Measurements from ENCODE around the gene CDKAL1. TPM values are rescaled to one million over a fixed set of nuclear protein-coding genes. Genes with fewer than 3 reads are reported as not detected.

The CDKAL1 gene
- total and polyA plus RNA-seq, 2 experiments from 2014 or later, result 14.4 to 19.5 TPM

DNA sequence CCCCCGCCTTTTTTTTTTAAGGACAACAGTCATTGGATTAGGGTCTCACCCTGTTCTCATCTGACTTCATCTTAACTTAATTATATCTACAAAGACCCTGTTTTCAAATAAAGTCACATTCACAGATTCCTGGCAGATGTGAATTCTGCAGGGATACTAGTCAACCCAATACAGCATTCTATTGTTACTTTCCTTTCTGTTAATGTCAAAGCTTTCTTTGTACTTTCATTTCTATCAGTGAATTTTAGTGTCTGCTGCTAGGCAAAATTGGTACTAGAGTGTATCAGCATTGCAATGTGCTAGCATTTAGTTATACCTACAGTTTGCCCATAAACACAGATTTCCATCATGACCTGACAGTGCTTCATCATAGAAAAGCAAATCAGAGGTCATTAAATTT is 281.9 kb downstream of the CDKAL1 start:
- Histone ChIP-seq H4K20me1 (ENCODE audit: insufficient read depth, poor library complexity, severe bottlenecking) (no peaks in the 10 kb centered on the region), H2AFZ (no peak overlapping the region), H3K79me2 (no peaks in the 10 kb centered on the region), H3K4me3 (no peak overlapping the region), H3K27me3 (no peaks in the 10 kb centered on the region), H3K9me2 (replicated peaks; ENCODE audit: insufficient read depth) (no peaks in the 10 kb centered on the region), H3K27ac (no peak overlapping the region), H3K4me2 (no peak overlapping the region), H3K9me3 (ENCODE audit: low read depth) (no peaks in the 10 kb centered on the region), H3K4me1 (ENCODE audit: insufficient read depth) (no peaks in the 10 kb centered on the region), H3K36me3 (replicated peaks; ENCODE audit: insufficient read depth, low read depth) (no peaks in the 10 kb centered on the region)
- DNase-seq (ENCODE audit: low spot score), result no peak
- 100% methylated on average over 1 of the region's 1 CpG for WGBS (ENCODE audit: low lambda C conversion rate, missing lambda C conversion rate)
- no peak for TF ChIP-seq EZH2phosphoT487 (IDR thresholded peaks at IDR 0.05; ENCODE audit: low read depth, severe bottlenecking, unreplicated experiment)
- TF ChIP-seq EZH2 (IDR thresholded peaks at IDR 0.05; ENCODE audit: borderline replicate concordance), result no peak
- TF ChIP-seq, protein P1, sequence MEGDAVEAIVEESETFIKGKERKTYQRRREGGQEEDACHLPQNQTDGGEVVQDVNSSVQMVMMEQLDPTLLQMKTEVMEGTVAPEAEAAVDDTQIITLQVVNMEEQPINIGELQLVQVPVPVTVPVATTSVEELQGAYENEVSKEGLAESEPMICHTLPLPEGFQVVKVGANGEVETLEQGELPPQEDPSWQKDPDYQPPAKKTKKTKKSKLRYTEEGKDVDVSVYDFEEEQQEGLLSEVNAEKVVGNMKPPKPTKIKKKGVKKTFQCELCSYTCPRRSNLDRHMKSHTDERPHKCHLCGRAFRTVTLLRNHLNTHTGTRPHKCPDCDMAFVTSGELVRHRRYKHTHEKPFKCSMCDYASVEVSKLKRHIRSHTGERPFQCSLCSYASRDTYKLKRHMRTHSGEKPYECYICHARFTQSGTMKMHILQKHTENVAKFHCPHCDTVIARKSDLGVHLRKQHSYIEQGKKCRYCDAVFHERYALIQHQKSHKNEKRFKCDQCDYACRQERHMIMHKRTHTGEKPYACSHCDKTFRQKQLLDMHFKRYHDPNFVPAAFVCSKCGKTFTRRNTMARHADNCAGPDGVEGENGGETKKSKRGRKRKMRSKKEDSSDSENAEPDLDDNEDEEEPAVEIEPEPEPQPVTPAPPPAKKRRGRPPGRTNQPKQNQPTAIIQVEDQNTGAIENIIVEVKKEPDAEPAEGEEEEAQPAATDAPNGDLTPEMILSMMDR (IDR thresholded peaks at IDR 0.05; ENCODE audit: poor library complexity), result no peak

DNA sequence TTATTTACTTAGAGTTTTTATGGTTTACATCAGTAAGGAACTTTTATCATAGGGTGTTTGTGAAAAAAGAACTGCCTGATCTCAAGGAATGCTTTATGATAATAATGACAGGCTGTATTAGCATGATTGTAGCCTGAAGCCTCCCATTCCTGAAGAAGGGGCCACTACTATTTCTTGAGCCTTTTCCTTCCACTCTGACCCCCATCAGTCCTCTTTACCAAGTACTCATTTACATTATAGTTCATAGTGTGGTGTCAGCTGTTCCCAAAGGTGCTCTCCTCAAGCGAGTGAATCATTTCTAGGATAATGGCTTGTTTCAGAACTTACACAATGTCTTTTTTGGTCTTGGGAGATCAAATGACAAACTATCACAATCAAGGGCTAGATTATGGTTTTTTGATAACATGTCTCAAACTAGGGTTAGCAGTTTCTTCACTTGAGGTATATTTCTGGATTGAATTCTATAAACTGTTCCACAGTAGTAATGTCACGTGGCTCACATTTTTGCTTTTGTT is 283.6 kb downstream of the CDKAL1 start:
- no peak for DNase-seq (ENCODE audit: low spot score)
- no peaks in the 10 kb centered on the region for H3K27me3 ChIP-seq
- H2AFZ ChIP-seq, result no peak overlapping the region
- H4K20me1 ChIP-seq (ENCODE audit: insufficient read depth, poor library complexity, severe bottlenecking), result no peaks in the 10 kb centered on the region
- no peaks in the 10 kb centered on the region for H3K9me3 ChIP-seq (ENCODE audit: low read depth)
- H3K4me3 ChIP-seq, result no peak overlapping the region
- H3K27ac ChIP-seq, result peak overlapping the region; percentile 2
- 55% methylated on average over 2 of the region's 2 CpGs for WGBS (ENCODE audit: low lambda C conversion rate, missing lambda C conversion rate)
- TF ChIP-seq, protein P1 (IDR thresholded peaks at IDR 0.05; ENCODE audit: poor library complexity), result no peak
- no peak for TF ChIP-seq EZH2phosphoT487 (IDR thresholded peaks at IDR 0.05; ENCODE audit: low read depth, severe bottlenecking, unreplicated experiment)
- H3K4me2 ChIP-seq, result peak overlapping the region; percentile 20
- no peaks in the 10 kb centered on the region for H3K79me2 ChIP-seq
- H3K4me1 ChIP-seq (ENCODE audit: insufficient read depth), result no peaks in the 10 kb centered on the region
- H3K9me2 ChIP-seq (replicated peaks; ENCODE audit: insufficient read depth), result no peaks in the 10 kb centered on the region
- no peaks in the 10 kb centered on the region for H3K36me3 ChIP-seq (replicated peaks; ENCODE audit: insufficient read depth, low read depth)

DNA sequence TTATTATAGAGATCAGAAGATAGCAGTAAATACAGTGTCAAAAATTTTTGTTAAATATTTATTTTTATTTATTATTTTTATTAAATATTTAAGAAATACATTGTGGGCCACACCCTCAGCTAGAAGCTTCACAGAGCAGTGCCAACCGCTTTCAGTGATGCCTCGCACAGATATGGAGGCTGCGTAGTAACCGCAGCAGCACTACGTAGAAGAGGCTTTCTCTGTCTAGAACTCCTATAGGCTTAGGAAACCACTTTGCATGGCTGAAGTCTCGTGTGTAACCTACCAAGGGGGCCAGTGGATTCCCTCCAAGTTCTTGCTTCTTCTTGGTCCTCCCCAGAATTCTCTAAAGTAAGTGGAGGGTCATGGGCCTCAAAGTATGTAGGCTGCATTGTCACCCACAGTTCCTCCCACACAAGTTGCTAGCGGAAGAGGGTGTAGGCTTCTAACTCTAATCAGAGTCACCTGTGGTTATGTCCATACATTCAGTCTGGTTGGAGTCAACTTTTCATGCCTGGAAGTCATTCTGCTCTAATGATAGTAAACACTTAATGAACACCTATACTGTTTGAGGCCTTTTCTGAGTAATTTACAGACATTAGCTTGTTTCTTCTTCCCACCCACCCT is 285.6 kb downstream of the CDKAL1 start:
- H3K27ac ChIP-seq, result no peak overlapping the region
- no peak overlapping the region for H3K4me2 ChIP-seq
- H3K4me3 ChIP-seq, result no peak overlapping the region
- no peaks in the 10 kb centered on the region for H3K27me3 ChIP-seq
- no peak overlapping the region for H2AFZ ChIP-seq
- 94% methylated on average over 7 of the region's 7 CpGs for WGBS (ENCODE audit: low lambda C conversion rate, missing lambda C conversion rate)
- no peaks in the 10 kb centered on the region for H3K9me2 ChIP-seq (replicated peaks; ENCODE audit: insufficient read depth)
- H3K36me3 ChIP-seq (replicated peaks; ENCODE audit: insufficient read depth, low read depth), result no peaks in the 10 kb centered on the region
- no peaks in the 10 kb centered on the region for H4K20me1 ChIP-seq (ENCODE audit: insufficient read depth, poor library complexity, severe bottlenecking)
- H3K4me1 ChIP-seq (ENCODE audit: insufficient read depth), result no peaks in the 10 kb centered on the region
- H3K9me3 ChIP-seq (ENCODE audit: low read depth), result no peaks in the 10 kb centered on the region
- no peak for DNase-seq (ENCODE audit: low spot score)
- no peaks in the 10 kb centered on the region for H3K79me2 ChIP-seq
- TF ChIP-seq EZH2phosphoT487 (IDR thresholded peaks at IDR 0.05; ENCODE audit: low read depth, severe bottlenecking, unreplicated experiment) (no peak), EZH2 (IDR thresholded peaks at IDR 0.05; ENCODE audit: borderline replicate concordance) (no peak)
- TF ChIP-seq, protein P1 (IDR thresholded peaks at IDR 0.05; ENCODE audit: poor library complexity), result no peak

Data from hepatocyte (in vitro differentiated cells).